ENCODE results near the gene NETO2. TPM values are rescaled to one million over a fixed set of nuclear protein-coding genes. Genes with fewer than 3 reads are reported as not detected.

Gene NETO2
- total RNA-seq, 2 donors from 2014 or later: 3.6 to 19.0 TPM

DNA sequence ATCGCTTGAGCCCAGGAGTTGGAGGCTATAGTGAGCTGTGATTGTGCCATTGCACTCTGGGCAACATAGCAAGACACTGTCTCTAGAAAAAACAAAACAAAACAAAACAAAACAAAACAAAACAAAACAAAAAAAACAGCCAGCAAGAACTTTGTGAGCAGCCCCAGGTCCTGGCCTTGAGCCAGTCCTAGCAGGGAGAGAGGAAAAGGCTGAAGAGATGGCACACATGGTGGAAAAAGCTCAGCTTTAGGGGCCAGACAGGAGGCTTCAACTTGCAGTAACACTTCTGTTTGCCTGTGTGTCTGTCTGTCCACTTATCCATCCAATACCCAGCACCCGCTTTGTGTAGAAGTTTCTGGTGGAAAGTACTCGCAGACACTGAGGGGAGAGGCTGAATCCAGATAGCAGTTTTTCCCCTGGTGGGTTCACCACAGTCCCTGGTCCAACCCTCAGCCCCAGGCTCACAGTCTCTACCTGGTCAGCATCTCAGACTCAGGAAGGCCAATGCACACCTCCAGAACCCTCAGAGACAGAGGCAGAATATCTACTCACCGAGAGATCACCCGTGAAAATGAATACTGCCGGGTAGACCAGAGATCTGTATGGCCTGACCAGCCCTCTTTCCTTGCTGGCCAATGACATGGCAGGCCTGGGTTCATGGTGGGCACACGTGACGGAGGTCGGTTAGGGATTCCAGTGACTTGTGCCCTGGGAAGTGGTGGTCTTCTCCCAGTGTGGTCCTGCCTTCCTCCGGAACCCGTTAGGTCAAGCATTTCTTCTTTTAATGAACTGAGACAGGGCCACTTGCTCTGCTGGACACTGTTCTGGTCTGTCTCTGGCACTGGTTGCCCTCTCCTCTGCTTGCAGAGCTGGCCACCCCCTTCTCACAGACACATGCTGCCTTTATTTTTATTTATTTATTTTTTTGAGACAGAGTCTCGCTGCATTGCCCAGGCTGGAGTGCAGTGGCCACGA is 90.8 kb downstream of the NETO2 start:
- no peak for DNase-seq
- H3K9me3 ChIP-seq: no peaks in the 10 kb centered on the region

DNA sequence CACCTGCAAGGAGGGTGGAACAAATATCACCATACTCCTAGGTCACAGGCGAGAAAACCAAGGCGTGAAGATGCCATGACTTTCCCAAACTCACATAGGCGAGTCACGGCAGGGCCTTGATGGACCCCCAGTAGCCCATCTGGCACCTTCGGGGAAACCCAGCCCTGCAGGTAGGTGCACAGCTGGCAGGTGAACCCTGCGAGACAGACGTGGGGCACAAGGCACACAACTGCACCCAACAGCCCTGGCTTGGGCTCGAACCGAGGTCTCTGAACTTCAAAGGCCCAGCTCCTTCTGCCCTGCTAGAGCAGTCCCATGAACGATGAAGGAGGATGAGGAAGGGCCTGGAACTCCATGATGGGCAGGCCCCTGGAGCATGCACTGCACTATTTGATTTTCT is 92.7 kb downstream of the NETO2 start:
- H3K9ac ChIP-seq (ENCODE audit: low read depth in 2 of 2, low read length in 2 of 2): no peak overlapping the region
- TF ChIP-seq, protein P1, sequence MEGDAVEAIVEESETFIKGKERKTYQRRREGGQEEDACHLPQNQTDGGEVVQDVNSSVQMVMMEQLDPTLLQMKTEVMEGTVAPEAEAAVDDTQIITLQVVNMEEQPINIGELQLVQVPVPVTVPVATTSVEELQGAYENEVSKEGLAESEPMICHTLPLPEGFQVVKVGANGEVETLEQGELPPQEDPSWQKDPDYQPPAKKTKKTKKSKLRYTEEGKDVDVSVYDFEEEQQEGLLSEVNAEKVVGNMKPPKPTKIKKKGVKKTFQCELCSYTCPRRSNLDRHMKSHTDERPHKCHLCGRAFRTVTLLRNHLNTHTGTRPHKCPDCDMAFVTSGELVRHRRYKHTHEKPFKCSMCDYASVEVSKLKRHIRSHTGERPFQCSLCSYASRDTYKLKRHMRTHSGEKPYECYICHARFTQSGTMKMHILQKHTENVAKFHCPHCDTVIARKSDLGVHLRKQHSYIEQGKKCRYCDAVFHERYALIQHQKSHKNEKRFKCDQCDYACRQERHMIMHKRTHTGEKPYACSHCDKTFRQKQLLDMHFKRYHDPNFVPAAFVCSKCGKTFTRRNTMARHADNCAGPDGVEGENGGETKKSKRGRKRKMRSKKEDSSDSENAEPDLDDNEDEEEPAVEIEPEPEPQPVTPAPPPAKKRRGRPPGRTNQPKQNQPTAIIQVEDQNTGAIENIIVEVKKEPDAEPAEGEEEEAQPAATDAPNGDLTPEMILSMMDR (IDR thresholded peaks at IDR 0.05): no peak
- no peak for DNase-seq

More for the DNA sequence above, 90.8 kb downstream of the NETO2 start:
- H3K27ac ChIP-seq: no peak overlapping the region
- intact Hi-C loops (cut with DNase I): no loop called here
- no peak overlapping the region for H3K9ac ChIP-seq (ENCODE audit: low read depth in 2 of 2, low read length in 2 of 2)
- TF ChIP-seq, protein P1 (IDR thresholded peaks at IDR 0.05): no peak
- no peaks in the 10 kb centered on the region for H3K4me1 ChIP-seq
- H3K36me3 ChIP-seq: no peaks in the 10 kb centered on the region
- H3K27me3 ChIP-seq: no peaks in the 10 kb centered on the region
- H3K4me3 ChIP-seq: no peak overlapping the region

DNA sequence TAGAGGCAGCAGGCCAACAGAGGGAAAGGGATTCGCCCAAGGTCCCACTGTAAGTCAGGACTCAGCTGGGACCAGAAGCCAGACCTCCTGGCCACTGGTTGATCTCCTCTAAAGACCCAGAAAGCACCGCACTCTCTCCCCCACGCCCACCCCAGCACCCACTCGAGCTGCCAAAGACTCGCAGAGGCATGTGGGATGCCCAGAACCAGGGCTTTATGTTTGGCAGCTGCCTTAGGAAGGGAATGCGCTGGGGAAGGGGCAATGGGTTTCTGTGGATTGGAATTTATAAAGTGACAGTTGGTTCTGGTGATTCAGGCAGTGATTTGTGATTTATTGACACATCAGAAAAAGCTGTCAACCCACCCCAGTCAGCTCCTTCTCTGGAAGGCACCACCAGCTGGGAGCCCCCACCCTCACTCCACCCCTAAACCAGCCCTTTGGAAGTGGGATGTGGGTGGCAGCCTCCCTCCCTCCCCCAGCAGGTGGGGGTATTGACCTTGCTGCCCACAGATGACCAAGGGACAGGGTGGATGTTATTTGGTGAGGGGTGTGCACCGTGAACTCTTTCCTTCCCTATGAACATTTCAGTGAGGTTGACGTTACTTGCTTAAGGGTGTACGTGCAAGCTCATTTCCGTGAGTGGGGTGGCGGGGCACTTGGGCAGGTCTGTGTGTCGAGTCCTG is 93.7 kb downstream of the NETO2 start:
- Histone ChIP-seq H3K4me3 (no peak overlapping the region), H3K27ac (no peak overlapping the region), H3K27me3 (no peaks in the 10 kb centered on the region), H3K36me3 (no peaks in the 10 kb centered on the region), H3K9ac (ENCODE audit: low read depth in 2 of 2, low read length in 2 of 2) (no peak overlapping the region), H3K9me3 (no peaks in the 10 kb centered on the region), H3K4me1 (no peaks in the 10 kb centered on the region)
- DNase-seq: no peak
- intact Hi-C loops (cut with DNase I): no loop called here
- TF ChIP-seq, protein P1 (IDR thresholded peaks at IDR 0.05): no peak

More for the DNA sequence above, 92.7 kb downstream of the NETO2 start:
- Histone ChIP-seq H3K4me3 (no peak overlapping the region), H3K36me3 (no peaks in the 10 kb centered on the region), H3K9me3 (no peaks in the 10 kb centered on the region), H3K27ac (no peak overlapping the region), H3K27me3 (no peaks in the 10 kb centered on the region), H3K4me1 (no peaks in the 10 kb centered on the region)
- intact Hi-C loops (cut with DNase I): no loop called here

DNA sequence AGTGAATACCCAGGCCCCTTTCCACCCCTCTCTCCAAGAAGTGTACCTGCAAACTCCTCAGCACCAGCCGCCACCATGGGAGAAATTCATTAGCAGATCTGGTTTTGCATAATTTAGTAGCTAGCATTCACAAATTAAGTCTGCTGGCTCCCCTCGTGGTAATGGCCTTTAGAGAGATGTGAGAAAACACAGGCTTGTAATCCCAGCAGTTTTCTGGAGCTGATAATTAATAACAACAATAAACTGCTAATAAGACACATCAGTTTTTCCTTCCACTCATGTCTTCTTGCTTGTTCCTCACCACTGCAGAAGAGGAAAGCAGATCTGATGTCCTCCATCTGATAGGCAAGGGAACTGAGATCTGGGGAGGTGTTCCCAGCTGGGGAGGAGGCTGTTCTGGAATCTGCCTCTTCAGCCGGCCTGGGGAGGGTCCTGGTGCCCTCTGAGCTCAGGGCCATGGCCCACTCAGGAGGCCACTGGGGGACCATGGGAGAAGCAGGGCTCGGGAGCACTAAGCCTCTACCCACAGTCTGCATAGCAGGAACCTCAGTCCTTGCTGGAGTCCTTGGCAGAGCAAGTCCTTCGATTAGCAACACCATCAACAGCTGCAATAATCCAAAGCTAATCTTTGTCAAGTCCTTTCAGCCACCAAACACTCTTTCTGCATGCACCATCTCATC is 96.1 kb downstream of the NETO2 start:
- Histone ChIP-seq H3K9ac (ENCODE audit: low read depth in 2 of 2, low read length in 2 of 2) (no peak overlapping the region), H3K4me3 (no peak overlapping the region), H3K27ac (no peak overlapping the region), H3K27me3 (no peaks in the 10 kb centered on the region), H3K36me3 (no peaks in the 10 kb centered on the region), H3K4me1 (no peaks in the 10 kb centered on the region), H3K9me3 (no peaks in the 10 kb centered on the region)
- intact Hi-C loops (cut with DNase I): no loop called here
- no peak for DNase-seq
- TF ChIP-seq, protein P1 (IDR thresholded peaks at IDR 0.05): no peak
